Measurements from ENCODE around the gene FOXO3B.
"Not testable (repeated sequence)": the region's sequence is repeated elsewhere in the genome, so short reads cannot be mapped to it uniquely, and the experiment has no call there.

Gene FOXO3B

GRCh38 chr17:18661924-18662624, 20.0 kb downstream of the FOXO3B start:
- not testable (repeated sequence) for DNase-seq (ENCODE audit: insufficient read length, low spot score); FAIRE-seq

GRCh38 chr17:18650094-18650493, 32.0 kb downstream of the FOXO3B start:
- not testable (repeated sequence) for FAIRE-seq; DNase-seq (ENCODE audit: insufficient read length, low spot score)

- DNase-seq (ENCODE audit: insufficient read length, low spot score); FAIRE-seq: not testable (repeated sequence)
These were observed 37.8 kb downstream of the FOXO3B start, which contains the start of gene TBC1D28 for GRCh38 chr17:18644291-18644690. Gene TBC1D28, minus strand, starts transcription at chr17:18644391. Its CDS starts 3,039 bp downstream, at chr17:18641352.

- not testable (repeated sequence) for FAIRE-seq
These were observed 39.0 kb downstream of the FOXO3B start for GRCh38 chr17:18643124-18643523.

GRCh38 chr17:18638357-18638756, 43.8 kb downstream of the FOXO3B start:
- not testable (repeated sequence) for FAIRE-seq; DNase-seq (ENCODE audit: insufficient read length, low spot score)

More at GRCh38 chr17:18643124-18643523, 39.0 kb downstream of the FOXO3B start:
- DNase-seq (ENCODE audit: insufficient read length, low spot score), result not testable (repeated sequence)

GRCh38 chr17:18636237-18636636, 45.9 kb downstream of the FOXO3B start:
- not testable (repeated sequence) for DNase-seq (ENCODE audit: insufficient read length, low spot score); FAIRE-seq

- DNase-seq (ENCODE audit: insufficient read length, low spot score); FAIRE-seq: not testable (repeated sequence)
These were observed 46.3 kb downstream of the FOXO3B start for GRCh38 chr17:18635773-18636172.

GRCh38 chr17:18634550-18635263, 47.4 kb downstream of the FOXO3B start:
- DNase-seq (ENCODE audit: insufficient read length, low spot score); FAIRE-seq: not testable (repeated sequence)
